Stimulated activated CD8-positive, alpha-beta memory T cell treated with anti-CD3 and anti-CD28 coated beads, Interleukin-7, amount 100 ng/mL, for 4 hours (primary cell): ENCODE measurements around the gene PSMG4.

ENCODE experiments used
- DNase-seq, 2 donors: peaks; one replicate each; pipeline ENCODE4 v3.0.0-alpha.2; 2020; ENCODE audit warnings: low read depth in 2 of 2

The PSMG4 gene, protein sequence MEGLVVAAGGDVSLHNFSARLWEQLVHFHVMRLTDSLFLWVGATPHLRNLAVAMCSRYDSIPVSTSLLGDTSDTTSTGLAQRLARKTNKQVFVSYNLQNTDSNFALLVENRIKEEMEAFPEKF

GRCh38 chr6:3258720-3259490, at the start of gene PSMG4:
Gene PSMG4, plus strand, starts transcription at chr6:3258947. Its CDS starts 76 bp downstream, at chr6:3259023.
- peak; percentile 83 to 90 for DNase-seq

GRCh38 chr6:3209114-3210023, 49.4 kb upstream of the PSMG4 start:
- DNase-seq: peak; percentile 21 to 30

DNA sequence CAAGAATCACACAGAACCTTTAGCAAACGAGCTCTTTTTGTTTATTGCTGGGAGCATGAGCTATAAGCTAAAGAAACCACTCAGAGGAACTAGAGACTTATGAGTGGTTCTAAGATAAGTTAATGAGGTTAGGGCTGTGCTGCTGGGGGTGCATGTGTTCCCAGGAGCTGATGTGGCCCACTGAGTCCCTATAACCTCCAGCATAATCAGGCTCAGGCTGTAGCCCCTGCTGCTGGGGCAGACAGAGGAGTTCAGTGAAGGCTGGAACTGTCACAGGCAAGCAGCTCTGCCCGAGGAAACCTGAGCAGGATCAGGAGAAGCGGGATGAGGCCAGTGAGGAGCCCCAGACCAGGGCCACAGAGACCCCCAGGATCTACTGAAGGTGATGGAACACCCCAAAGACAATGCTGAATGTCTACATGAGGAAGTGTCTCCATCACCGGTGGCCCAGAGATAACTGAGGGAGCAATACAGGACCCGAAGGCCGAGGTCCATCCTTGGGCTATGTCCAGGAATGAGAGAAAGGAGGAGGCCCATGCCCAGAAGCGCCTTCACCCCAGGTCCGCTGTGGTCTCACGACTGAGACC, 48.6 kb upstream of the PSMG4 start:
- DNase-seq: no peak

DNA sequence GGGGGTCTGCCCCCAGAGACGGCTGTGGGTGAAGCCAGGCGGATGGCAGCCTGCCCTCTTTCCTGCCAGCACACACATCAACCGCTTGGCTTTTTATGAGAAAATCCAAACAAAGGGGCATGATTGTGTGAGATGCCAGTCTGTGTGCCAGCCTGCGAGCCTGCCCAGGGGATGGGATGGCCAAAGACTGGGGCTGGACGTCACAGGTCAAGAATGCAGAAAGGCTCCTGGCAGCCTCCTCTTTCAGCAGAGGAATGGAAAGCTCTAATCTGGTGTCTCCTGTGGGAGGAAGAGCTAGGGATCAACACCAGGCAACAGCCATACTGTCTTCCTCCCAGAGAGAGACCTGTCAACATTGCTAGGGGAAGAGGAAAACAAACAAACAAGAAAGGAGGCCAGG, 47.1 kb upstream of the PSMG4 start:
- DNase-seq: no peak

DNA sequence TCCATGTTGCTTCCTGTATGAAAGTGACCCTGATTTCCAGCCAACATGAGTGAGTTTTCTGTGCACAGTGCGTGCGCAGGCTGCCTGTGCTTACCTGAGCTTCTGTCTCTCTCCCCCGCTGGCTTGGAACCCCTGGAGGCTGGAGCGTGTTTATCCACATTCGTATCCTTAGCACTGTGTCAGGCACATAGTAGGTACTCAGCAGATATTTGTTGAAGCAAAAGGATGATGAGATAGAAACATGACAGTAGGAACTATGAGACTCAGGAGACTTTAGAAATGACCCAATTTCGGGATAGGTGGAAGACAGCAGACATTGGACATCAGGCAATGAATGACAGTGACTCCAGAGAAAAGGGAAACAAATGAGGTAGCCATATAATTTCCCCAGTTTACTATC, 46.5 kb upstream of the PSMG4 start:
- DNase-seq: no peak

DNA sequence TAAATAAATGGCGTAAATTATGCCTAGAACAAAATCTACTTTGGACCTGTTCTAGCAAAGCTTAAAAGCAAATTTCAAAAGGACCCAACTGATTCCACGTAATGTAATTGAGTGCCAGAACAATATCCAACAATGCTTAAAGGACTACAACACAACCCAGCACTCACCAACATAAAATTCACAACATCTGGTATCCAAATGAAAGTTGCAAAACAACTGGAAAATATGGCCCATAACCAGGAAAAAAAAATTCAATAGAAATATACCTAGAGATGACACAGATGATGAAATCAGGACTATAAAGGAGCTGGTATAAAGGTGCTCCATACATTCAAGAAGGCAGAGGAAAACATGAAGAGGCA, 45.4 kb upstream of the PSMG4 start:
- DNase-seq: no peak

- DNase-seq: no peak
Measured at GRCh38 chr6:3214898-3215297, 43.8 kb upstream of the PSMG4 start.

GRCh38 chr6:3217286-3217685, 41.5 kb upstream of the PSMG4 start:
- no peak for DNase-seq

GRCh38 chr6:3218266-3218665, 40.5 kb upstream of the PSMG4 start:
- DNase-seq: no peak

DNA sequence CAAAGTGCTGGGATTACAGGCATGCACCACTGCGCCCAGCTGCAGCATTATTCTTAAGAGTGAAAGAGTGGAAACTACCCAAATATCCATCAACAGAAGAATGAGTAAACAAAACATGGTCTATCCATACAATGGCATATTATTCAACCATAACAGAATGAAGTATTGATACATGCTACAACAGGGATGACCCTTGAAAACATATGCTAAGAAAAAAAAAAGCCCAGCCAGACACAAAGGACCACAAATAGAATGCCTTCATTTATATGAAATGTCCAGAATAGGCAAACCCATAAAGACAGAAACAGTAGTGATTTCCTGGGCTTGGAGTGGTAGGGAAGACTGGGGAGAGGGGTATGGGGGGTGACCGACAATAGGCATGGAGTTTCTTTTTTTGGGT, 38.4 kb upstream of the PSMG4 start:
- no peak for DNase-seq

DNA sequence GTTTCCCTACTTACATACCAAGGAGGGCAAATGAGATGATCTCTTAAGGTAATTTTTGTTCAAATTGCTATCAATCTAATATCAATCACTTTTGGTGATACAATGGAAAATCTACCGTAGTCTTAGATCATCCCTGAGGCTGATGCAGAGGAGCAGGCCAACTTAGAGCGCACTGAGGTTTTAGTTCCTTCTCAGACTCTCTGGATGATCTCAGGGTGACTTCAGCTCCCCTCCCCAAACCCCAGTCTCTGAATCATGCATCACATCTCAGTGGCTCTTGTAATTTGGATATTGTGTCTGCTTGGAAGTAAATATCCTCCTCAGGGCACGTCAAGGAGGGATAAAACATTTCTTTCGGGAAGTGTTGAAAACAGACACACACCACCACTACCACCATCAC, 37.2 kb upstream of the PSMG4 start:
- no peak for DNase-seq

- DNase-seq: no peak
Measured at GRCh38 chr6:3222506-3223038, 36.2 kb upstream of the PSMG4 start.

DNA sequence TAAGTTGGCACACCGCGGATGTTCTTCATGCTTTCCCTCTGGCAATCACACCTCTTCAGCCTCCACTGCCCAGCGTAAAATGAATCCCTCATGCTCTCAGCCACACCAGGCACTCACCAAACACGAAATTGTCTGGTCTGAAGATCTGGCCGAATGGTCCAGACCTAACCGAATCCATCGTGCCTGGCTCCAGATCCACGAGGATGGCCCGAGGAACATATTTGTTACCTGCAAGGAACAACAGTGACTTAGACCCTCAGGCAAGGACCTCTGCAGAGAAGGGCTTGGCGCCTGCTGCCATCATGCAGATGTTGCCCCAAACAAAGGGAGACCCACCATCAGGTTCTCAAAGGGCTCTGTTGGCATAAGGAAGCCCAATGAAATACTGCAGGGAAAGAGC, 32.7 kb upstream of the PSMG4 start:
- DNase-seq: no peak

- DNase-seq: no peak
Measured at GRCh38 chr6:3226481-3227362, 32.0 kb upstream of the PSMG4 start.

GRCh38 chr6:3227363-3228045, 31.2 kb upstream of the PSMG4 start, which contains the start of gene TUBB2B:
Gene TUBB2B, minus strand, starts transcription at chr6:3227653. Its CDS starts 110 bp downstream, at chr6:3227543.
- no peak for DNase-seq

- peak in 1 of 2 donors; percentile 27 for DNase-seq
Measured at GRCh38 chr6:3228046-3228671, 30.6 kb upstream of the PSMG4 start.

- DNase-seq: no peak
Measured at GRCh38 chr6:3228771-3229565, 29.8 kb upstream of the PSMG4 start.

- no peak for DNase-seq
Measured at GRCh38 chr6:3229566-3230178, 29.1 kb upstream of the PSMG4 start.
